SK-N-SH (cell line): ENCODE measurements around the gene SC5D. TPM values are rescaled to one million over a fixed set of nuclear protein-coding genes. Genes with fewer than 3 reads are reported as not detected.

Experiments
- CTCF ChIA-PET: fragments of 300-600, 350-600 bp; formaldehyde crosslinking; extraction: SDS; loops from one replicate; lab custom pipeline; 2021; lab: Yijun Ruan, JAX
- POLR2A ChIA-PET: fragments of 350-600 bp; sonication (Branson Sonifier 250); formaldehyde crosslinking; extraction: SDS; loops from one replicate; lab custom pipeline; 2020; ENCODE audit warnings: antibody characterized with exemption, inconsistent platforms; lab: Yijun Ruan, JAX
- DNase-seq: peaks from one replicate; pipeline ENCODE4 v3.0.0; 2012
- H2AFZ ChIP-seq: fragments of 200-600 bp; sonication (generic); 2 replicates; pipeline ENCODE4 v1.8.1; 2016; ENCODE audit warnings: antibody characterized with exemption, mild to moderate bottlenecking, low read depth
- H3F3A ChIP-seq: fragments of 200-600 bp; sonication (generic); replicated peaks from 2 replicates; pipeline ENCODE3; 2016; ENCODE audit warnings: antibody characterized with exemption, mild to moderate bottlenecking; ENCODE audit not compliant: insufficient read depth
- H3K27ac ChIP-seq, 2 experiments: fragments of 200-500 bp in 1 of 2; fragments of 200-600 bp in 1 of 2; sonication (Bioruptor generic) in 1 of 2; sonication (generic), shearing (Covaris generic) in 1 of 2; 2 replicates each; pipeline versions ENCODE4 v1.5.1 to v1.6.1; 2014 to 2016; ENCODE audit warnings: low read depth in 2 of 2, inconsistent platforms in 1 of 2, low read length in 1 of 2, mild to moderate bottlenecking in 1 of 2, mixed read lengths in 1 of 2
- H3K27me3 ChIP-seq: fragments of 200-600 bp; sonication (generic), shearing (Covaris generic); 2 replicates; pipeline ENCODE4 v1.6.1; 2016; ENCODE audit warnings: mixed run types; ENCODE audit not compliant: insufficient read depth
- H3K36me3 ChIP-seq, 2 experiments: fragments of 200-500 bp in 1 of 2; fragments of 200-600 bp in 1 of 2; sonication (Bioruptor generic) in 1 of 2; sonication (generic) in 1 of 2; replicated peaks in 1 of 2; 2 replicates each; pipeline versions ENCODE3 to v1.5.1; 2014 to 2016; ENCODE audit warnings: low read length in 1 of 2, mild to moderate bottlenecking in 1 of 2; ENCODE audit not compliant: insufficient read depth in 2 of 2, control insufficient read depth in 1 of 2
- H3K4me1 ChIP-seq, 2 experiments: fragments of 200-500 bp in 1 of 2; fragments of 200-600 bp in 1 of 2; sonication (Bioruptor generic) in 1 of 2; sonication (generic), shearing (Covaris generic) in 1 of 2; 2 replicates each; pipeline versions ENCODE4 v1.5.1 to v1.6.1; 2014 to 2016; ENCODE audit warnings: low read depth in 1 of 2, low read length in 1 of 2, mixed run types in 1 of 2; ENCODE audit not compliant: insufficient read depth in 2 of 2, control insufficient read depth in 1 of 2
- H3K4me2 ChIP-seq: fragments of 200-600 bp; sonication (generic), shearing (Covaris generic); 2 replicates; pipeline ENCODE4 v1.6.1; 2017; ENCODE audit warnings: mixed run types
- H3K4me3 ChIP-seq, 2 experiments: fragments of 200-500 bp in 1 of 2; fragments of 200-600 bp in 1 of 2; sonication (Bioruptor generic) in 1 of 2; sonication (generic), shearing (Covaris generic) in 1 of 2; 2 replicates each; pipeline versions ENCODE4 v1.5.1 to v1.8.1; 2014 to 2016; ENCODE audit warnings: low read depth in 2 of 2, inconsistent platforms in 1 of 2, low read length in 1 of 2, mild to moderate bottlenecking in 1 of 2, mixed read lengths in 1 of 2, moderate library complexity in 1 of 2
- H3K79me2 ChIP-seq: fragments of 200-600 bp; sonication (generic); 2 replicates; pipeline ENCODE4 v1.8.1; 2017; ENCODE audit warnings: mild to moderate bottlenecking; ENCODE audit not compliant: insufficient read depth
- H3K9ac ChIP-seq: fragments of 200-600 bp; sonication (generic); 2 replicates; pipeline ENCODE4 v1.6.1; 2017; ENCODE audit warnings: mixed run types
- H3K9me2 ChIP-seq: fragments of 200-600 bp; sonication (generic); 2 replicates; pipeline ENCODE4 v1.6.1; 2017; ENCODE audit warnings: mixed run types
- H3K9me3 ChIP-seq: fragments of 200-600 bp; sonication (generic); 2 replicates; pipeline ENCODE4 v1.6.1; 2017; ENCODE audit warnings: mixed run types, mild to moderate bottlenecking, moderate library complexity
- H4K20me1 ChIP-seq: fragments of 200-600 bp; sonication (generic); 2 replicates; pipeline ENCODE4 v1.6.1; 2017; ENCODE audit warnings: mild to moderate bottlenecking, mixed run types; ENCODE audit not compliant: insufficient read depth
- CHD2 ChIP-seq: fragments of 150-350 bp; IDR thresholded peaks from 2 replicates; pipeline ENCODE4 v1.6.1; 2018; ENCODE audit warnings: low read length; ENCODE audit not compliant: partially characterized antibody
- CTCF ChIP-seq: fragments of 200-600 bp; sonication (generic); IDR thresholded peaks from 2 replicates; pipeline ENCODE4 v1.6.1; 2017; ENCODE audit warnings: antibody characterized with exemption, mild to moderate bottlenecking, moderate library complexity
- ELF1 ChIP-seq: IDR thresholded peaks from 2 replicates; pipeline ENCODE4 v1.4.0; 2012
- EZH2phosphoT487 ChIP-seq: fragments of 200-600 bp; sonication (generic); IDR thresholded peaks from 2 replicates; pipeline ENCODE4 v1.6.1; 2017; ENCODE audit warnings: low read depth, mixed run types, mild to moderate bottlenecking, antibody characterized with exemption, moderate library complexity, borderline replicate concordance
- FOXM1 ChIP-seq: IDR thresholded peaks from 2 replicates; pipeline ENCODE4 v1.4.0; 2012; ENCODE audit warnings: low read depth, mild to moderate bottlenecking
- GABPA ChIP-seq: IDR thresholded peaks from 2 replicates; pipeline ENCODE4 v1.4.0; 2012; ENCODE audit warnings: low read depth, mild to moderate bottlenecking
- MEF2A ChIP-seq: IDR thresholded peaks from 2 replicates; pipeline ENCODE4 v1.4.0; 2012; ENCODE audit warnings: low read depth, borderline replicate concordance
- MXI1 ChIP-seq: IDR thresholded peaks from 2 replicates; pipeline ENCODE4 v1.6.1; 2012; ENCODE audit warnings: mild to moderate bottlenecking, low read depth, low read length, improper control_type of control experiment
- NRF1 ChIP-seq: IDR thresholded peaks from 2 replicates; pipeline ENCODE4 v1.6.1; 2012; ENCODE audit warnings: low read depth, mild to moderate bottlenecking, low read length
- RCOR1 ChIP-seq: fragments of 150-350 bp; IDR thresholded peaks from 2 replicates; pipeline ENCODE4 v1.6.1; 2017; ENCODE audit warnings: antibody characterized with exemption, low read length
- RFX5 ChIP-seq: IDR thresholded peaks from 2 replicates; pipeline ENCODE4 v1.6.1; 2012; ENCODE audit warnings: mild to moderate bottlenecking, improper control_type of control experiment, low read length
- SMC3 ChIP-seq: IDR thresholded peaks from 2 replicates; pipeline ENCODE4 v1.6.1; 2012; ENCODE audit warnings: low read depth, low read length, improper control_type of control experiment
- polyA plus RNA-seq, 3 experiments: library from polyadenylated mRNA; depleted of rRNA; stranded (reverse); fragments of >200 nt; gene quantifications; 2 replicates each; pipeline ENCODE4 v1.2.3, GENCODE V29; 2012
- TF ChIP-seq, protein P1 (sequence below): fragments of 150-350 bp; IDR thresholded peaks from 2 replicates; pipeline ENCODE4 v1.6.1; 2016; ENCODE audit warnings: mild to moderate bottlenecking, low read depth, low read length

Gene SC5D
- polyA plus RNA-seq, 1 of the 3 experiments (the other 2 are of a cell fraction), result 8.9 TPM

DNA sequence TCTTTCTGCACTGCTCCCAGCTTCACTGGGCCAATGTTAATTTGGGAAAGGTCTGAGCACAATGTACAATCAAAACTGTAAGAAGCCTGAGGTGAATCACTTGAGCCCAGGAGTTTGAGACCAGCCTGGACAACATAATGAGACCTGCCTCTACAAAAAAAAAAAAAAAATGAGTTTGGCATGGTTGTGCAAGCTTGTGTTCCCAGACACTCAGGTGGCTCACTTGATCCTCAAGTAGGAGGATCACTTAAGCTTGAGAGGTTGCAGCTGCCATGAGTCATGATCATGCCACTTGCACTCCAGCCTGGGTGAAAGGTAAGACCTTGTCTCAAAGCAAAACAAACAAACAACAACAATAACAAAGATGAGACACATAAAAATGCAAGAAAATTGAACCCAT, 38.6 kb upstream of the SC5D start:
- no peaks in the 10 kb centered on the region for H3K79me2 ChIP-seq

DNA sequence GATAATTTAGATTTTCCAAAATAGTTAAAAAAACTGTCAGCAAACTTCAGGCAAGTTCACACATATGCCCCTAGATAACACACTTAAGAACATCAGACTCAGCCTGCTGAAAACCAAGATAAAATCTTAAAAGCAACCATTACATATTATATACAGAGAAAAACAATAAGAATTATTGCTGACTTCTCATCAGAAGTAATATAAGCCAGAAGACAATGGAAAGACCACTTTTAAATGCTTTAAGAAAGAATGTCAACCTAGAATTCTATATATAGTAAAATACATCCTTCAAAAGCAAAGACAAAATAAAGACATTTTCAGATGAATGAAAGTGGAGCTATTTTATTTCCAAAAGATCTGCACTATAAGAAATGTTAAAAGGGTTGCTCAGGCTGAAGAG, 37.8 kb upstream of the SC5D start:
- H3K9ac ChIP-seq, result no peak overlapping the region
- DNase-seq, result no peak
- H3K27ac ChIP-seq, result no peak overlapping the region
- CTCF ChIA-PET, result interaction anchor here (0.9 to 2.1 kb wide), 3 partner anchors 10 to 1251 kb away, joined by 3 to 7 read pairs (median 4); no protein-coding TSS in a partner anchor
- no peaks in the 10 kb centered on the region for H4K20me1 ChIP-seq
- H3K4me2 ChIP-seq, result no peak overlapping the region
- no peaks in the 10 kb centered on the region for H3K9me2 ChIP-seq
- no peaks in the 10 kb centered on the region for H3K79me2 ChIP-seq
- H3F3A ChIP-seq, result peaks cover under 1% of the 10 kb centered on the region
- no peak for TF ChIP-seq MEF2A
- TF ChIP-seq SMC3, result no peak
- no peak for TF ChIP-seq CHD2
- no peak for TF ChIP-seq FOXM1
- no peak for TF ChIP-seq ELF1
- TF ChIP-seq RFX5, result no peak
- H2AFZ ChIP-seq, result no peak overlapping the region
- POLR2A ChIA-PET, result no interaction called here
- no peak overlapping the region for H3K4me3 ChIP-seq
- H3K36me3 ChIP-seq, result no peaks in the 10 kb centered on the region
- no peaks in the 10 kb centered on the region for H3K4me1 ChIP-seq
- peaks cover 2% of the 10 kb centered on the region; the same call in 1 of the 2 replicates for H3K9me3 ChIP-seq
- H3K27me3 ChIP-seq, result no peaks in the 10 kb centered on the region

More for the DNA sequence above, 38.6 kb upstream of the SC5D start:
- H3K4me2 ChIP-seq, result no peak overlapping the region
- H3F3A ChIP-seq, result peaks cover 4% of the 10 kb centered on the region
- POLR2A ChIA-PET, result no interaction called here
- H3K9ac ChIP-seq, result no peak overlapping the region
- no peaks in the 10 kb centered on the region for H3K4me1 ChIP-seq
- H3K27me3 ChIP-seq, result no peaks in the 10 kb centered on the region
- no peak for DNase-seq
- H3K9me2 ChIP-seq, result no peaks in the 10 kb centered on the region
- no peaks in the 10 kb centered on the region for H4K20me1 ChIP-seq
- H3K27ac ChIP-seq, result no peak overlapping the region
- H3K9me3 ChIP-seq, result peaks cover 2% of the 10 kb centered on the region; the same call in 1 of the 2 replicates
- TF ChIP-seq NRF1 (no peak), CTCF (no peak), EZH2phosphoT487 (no peak), CHD2 (no peak), RCOR1 (no peak), GABPA (no peak), MXI1 (no peak)
- TF ChIP-seq, protein P1, sequence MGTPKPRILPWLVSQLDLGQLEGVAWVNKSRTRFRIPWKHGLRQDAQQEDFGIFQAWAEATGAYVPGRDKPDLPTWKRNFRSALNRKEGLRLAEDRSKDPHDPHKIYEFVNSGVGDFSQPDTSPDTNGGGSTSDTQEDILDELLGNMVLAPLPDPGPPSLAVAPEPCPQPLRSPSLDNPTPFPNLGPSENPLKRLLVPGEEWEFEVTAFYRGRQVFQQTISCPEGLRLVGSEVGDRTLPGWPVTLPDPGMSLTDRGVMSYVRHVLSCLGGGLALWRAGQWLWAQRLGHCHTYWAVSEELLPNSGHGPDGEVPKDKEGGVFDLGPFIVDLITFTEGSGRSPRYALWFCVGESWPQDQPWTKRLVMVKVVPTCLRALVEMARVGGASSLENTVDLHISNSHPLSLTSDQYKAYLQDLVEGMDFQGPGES, result no peak
- TF ChIP-seq, all 33 proteins: peak for 0
- Histone ChIP-seq H2AFZ (no peak overlapping the region), H3K4me3 (no peak overlapping the region), H3K36me3 (no peaks in the 10 kb centered on the region)
- CTCF ChIA-PET, result interaction anchor here (1.0 to 1.3 kb wide), 2 partner anchors 18 to 337 kb away, joined by 4 to 5 read pairs; no protein-coding TSS in a partner anchor
